Fibroblast of skin of left biceps (primary cell): ENCODE results near the gene NEK6.

Experiments
- DNase-seq, 2 experiments: peaks; one replicate each; pipeline ENCODE4 v3.0.0-alpha.2; 2013; ENCODE audit warnings: low read depth in 2 of 2

The NEK6 gene

GRCh38 chr9:124354346-124355038 lies 96.7 kb downstream of the NEK6 start:
- DNase-seq, result no peak

GRCh38 chr9:124355039-124355940 lies 97.5 kb downstream of the NEK6 start:
- DNase-seq, result no peak

DNA sequence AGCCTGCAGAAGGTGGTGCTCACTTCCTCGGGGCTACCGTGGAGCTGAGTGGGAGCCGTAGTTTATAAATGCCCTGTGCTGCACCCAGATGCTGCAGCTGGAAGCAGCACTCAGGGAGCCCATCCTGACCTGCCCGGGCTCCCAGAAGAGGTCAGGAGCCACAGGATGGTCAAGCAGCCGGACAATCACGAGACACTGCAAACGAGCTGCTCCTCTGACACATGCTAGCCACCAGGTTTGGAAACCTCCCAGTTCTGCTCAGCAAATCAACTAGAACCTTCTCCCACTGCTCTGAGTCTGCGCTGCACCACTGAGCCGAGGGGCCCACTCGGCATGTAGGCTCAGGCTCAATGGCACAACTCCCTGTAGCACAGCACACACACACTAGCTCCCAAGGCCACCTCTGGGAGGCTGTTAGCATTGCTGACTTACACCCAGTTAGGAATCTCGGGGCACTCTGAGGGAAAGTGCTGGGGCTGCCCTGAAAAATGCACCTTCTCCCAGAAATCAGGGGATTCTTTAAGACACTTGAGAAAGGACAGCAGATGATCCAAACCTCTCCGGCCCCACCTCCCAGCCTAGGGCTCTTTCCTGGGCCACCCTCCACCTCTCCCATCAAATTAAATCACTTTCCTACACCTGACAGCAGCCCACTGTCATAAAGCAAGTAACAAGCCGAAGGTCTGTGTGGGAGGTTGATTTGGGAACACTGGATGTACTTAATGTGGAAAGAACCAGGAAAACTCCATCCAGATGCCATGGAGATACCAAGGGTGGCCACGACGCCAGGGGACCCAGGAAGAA lies 98.4 kb downstream of the NEK6 start:
- no peak for DNase-seq

DNA sequence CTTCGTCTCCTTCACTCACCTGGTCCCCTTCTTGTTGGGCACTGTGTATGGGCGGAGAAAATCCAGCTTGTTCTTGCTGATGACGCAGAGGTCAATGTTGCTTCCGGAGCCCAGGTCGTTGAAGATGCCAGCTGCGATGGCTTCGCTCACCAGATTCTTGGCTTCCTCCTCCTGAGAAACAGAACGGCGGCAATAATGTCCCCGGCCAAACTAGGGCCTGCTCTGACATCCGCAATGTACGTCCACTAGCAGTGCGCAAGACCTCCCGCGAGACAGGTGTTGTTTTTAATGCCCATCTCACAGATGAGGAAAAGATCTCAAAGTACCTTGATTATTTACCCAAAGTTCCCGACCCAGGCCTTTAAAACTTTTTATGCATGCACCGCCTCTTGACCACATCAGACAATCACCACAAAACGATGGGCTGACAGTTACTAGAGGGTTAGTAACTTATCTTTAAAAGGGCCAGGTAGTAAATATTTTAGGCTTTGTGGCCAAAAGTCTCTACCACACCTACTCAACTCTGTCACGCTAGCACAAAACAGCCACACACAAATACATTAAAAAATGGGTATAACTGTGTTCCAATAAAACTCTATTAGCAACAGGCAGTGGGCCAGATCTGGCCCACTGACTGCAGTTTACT lies 99.1 kb downstream of the NEK6 start:
- DNase-seq, result no peak

DNA sequence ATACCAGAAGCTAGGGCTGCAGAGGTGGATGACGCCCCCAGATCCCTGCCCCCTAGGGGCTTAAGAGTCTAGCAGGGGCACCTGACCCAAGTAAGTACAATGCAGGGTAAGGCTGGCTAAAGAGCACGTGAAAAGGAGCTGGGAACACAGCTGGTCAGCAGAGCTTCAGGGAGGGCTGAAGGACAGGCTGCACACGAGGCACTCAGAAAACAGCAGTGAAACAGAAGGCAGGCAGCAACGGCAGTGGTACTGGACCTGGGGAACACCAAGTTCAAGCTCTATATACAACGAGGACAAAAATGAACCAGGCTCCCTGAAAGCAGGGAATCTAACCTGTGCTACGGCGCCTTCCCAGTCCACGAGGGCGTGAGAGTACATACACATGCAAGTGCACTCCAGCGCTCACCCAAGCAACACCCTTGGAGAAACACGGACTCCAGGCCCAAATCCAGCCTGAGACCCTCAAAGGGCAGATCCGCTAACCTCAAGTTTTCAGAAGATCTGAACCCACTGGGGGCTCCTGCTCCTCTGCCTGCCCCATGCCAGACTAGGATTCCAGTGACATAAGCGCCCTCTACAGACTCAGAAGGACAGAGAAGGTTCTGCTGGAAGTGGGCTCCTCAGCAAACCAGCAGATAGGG lies 100.1 kb downstream of the NEK6 start:
- no peak for DNase-seq

DNA sequence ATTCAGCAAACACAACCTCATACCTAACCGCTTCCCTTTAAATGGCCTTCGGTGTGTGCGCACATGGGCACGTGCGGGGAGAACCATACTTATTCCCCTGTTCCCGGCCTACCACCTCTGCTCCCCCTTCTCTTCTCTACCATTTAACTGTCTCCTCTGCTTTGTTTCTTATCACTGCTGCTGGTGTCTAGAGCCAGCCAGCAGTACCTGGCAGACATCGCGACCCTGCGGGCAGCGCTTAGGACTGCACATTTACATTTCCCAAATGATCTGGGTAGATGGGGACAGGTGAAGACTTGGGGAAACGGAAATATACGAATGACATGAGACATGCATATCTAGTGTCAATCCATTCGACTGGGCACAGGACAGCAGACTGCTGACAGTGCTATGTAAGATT lies 100.9 kb downstream of the NEK6 start:
- no peak for DNase-seq

DNA sequence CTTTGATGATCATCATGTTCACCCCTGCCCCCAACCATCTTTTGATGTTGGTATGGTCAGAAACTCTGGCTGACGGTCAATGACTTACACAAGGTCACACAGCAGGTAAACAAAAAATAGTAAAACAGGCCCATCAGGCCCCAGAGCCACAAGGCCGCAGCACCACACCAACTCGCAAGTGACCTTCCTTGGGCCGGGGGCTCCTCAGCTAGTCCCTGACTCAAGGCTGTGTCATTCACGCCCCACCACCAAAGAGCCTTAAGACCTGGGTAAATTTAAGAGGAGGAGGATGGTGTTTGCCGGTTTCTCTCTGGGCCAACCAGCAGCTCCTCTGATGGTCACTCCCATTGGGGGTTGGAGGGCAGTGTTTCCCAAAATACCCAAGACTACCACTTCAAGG lies 101.7 kb downstream of the NEK6 start:
- no peak for DNase-seq

- DNase-seq, result no peak
Observed at GRCh38 chr9:124359855-124360678, 102.3 kb downstream of the NEK6 start.

DNA sequence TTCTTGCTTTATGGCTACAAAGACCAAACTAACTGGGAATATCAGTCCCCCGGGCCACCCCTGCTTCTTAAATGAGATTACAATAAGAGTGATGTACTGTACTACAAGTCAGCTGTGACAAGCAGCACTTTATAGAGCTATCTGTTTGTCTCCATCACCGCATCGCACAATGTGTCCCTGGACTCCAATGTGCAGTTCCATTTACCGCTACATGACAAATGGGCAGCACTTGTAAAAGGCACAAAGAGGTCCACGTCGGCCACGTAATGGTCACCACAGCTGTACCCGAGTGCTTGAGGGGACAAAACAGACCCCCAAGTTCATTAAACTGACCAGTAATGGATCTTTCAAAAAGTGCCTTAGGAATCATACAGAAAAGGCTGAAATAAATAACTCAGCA lies 103.4 kb downstream of the NEK6 start:
- DNase-seq, result no peak

DNA sequence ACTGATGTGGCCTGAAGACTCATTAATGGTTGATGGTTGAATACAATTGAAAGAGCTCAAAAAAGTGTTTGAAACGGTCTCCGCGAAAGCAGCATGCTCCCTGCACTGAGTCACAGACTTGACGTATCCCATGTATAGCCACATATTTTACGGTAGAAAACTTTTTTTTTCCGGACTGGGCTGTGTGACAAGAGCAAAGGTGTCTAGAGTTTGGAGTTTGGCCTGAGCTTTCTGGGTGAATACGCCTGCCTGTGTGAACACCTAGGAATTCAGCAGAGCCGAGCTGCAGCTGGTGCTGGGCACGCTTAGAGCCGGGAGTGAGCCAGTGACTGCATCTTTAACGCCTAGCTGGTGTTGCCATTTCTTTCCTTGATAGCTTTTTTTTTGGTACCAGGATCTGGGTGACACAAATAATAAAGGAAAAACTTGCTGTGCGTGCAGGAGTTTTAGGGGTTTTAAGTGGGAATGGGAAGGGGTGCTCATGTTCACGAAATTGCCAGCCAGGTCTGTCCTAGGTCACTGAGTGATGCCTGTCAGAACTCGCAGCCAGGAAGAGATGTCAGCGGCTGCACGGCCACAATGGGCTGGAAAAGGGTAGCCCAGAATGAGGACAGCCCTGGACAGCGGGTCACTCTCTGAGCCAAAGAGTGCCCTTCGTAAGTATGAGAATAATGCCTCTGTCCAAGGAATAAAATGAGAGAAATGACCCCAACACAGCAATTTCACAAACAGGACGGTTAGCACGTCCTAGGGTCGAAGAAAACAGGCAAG lies 105.8 kb downstream of the NEK6 start:
- DNase-seq, result no peak

DNA sequence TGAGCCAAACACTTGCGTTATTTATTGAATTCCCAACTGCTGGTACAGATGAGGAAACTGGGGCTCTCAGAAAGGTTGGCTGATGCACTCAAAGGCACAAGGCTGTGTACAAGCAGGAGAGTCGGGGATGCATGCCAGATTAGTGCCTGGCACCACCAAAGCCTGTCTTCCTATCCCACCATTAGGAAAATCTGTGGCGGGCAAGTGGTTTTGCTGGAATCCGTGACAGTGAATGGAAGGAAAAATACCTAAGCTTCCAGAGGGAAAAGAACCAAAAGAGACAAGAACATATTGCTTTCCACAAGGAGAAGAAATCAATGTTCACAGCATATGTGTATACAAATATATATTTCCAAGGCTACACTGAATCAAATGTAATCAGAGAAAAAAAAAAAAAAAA lies 106.4 kb downstream of the NEK6 start:
- no peak for DNase-seq

- DNase-seq, result no peak
Observed at GRCh38 chr9:124365036-124365435, 107.3 kb downstream of the NEK6 start.

DNA sequence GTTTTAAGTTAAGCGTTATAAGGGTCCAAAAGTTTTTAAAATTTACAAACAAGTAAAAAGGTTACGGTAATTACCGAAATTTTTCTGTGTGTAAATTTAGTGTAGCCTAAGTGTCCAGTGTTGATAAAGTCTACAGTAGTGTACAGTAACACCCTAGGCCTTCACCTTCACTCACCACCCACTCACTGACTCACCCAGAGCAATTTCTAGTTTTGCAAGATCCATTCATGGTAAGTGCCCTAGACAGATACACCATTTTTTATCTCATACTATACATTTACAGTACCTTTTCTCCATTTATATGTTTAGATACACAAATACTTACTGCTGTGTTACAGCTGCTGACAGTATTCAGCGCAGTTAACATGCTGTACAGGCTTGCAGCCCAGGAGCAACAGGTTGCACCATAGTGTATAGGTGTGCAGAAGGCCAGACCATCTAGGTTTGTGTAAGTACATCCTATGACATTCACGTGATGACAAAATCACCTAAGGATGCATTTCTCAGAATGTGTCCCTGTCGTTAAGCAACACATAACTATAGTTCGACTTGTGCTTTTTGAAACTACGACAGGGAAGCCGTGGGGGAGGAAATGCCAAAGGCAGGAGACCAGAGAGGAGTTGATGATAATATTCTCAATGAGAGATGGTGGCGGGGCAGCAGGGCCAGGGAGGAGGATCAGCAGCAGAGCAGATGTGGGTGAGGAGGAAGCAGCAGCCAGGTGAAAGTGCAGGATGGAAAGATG lies 108.9 kb downstream of the NEK6 start:
- DNase-seq, result no peak

DNA sequence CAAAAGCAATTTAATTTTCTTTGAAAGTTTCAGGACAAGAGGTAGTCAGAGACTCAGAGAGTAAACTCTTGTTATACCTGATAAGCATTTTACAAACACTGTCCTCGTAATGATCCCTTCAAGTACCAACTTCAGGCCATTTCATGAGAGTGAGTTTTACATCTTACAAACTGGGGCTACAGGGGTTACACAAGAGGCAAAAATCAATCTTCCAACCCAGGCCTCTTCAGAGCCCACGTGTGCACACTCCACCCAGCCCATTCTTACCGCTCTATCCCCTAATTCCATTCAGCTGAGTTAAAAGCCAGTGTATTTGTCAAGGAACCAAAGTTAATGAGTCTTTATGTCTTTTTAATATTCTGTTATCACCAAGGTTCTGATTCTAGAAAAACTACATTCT lies 110.9 kb downstream of the NEK6 start:
- DNase-seq, result no peak

- no peak for DNase-seq
Observed at GRCh38 chr9:124369231-124369797, 111.6 kb downstream of the NEK6 start.

GRCh38 chr9:124370896-124371582 lies 113.3 kb downstream of the NEK6 start:
- no peak for DNase-seq

DNA sequence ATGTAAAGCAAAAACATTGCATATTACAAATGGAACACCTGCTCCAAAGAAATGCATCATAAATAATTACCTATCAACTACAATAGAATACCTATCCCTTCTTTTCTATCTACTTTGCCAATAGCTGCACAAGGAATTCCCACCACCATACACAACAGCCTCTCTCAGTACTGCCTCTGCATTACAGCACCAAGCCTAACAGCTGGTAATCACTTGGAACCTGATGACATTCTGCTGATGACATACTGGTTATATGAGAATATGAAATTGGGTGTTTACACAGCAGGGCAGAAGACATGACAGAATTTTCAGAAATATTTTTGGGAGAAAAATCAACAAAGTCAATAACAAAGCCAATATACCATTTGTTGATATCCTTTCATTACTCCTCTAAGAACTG lies 114.3 kb downstream of the NEK6 start:
- no peak for DNase-seq

GRCh38 chr9:124373386-124373785 lies 115.6 kb downstream of the NEK6 start:
- no peak for DNase-seq
